ENCODE measurements around the gene SYT17. TPM values are rescaled to one million over a fixed set of nuclear protein-coding genes. Genes with fewer than 3 reads are reported as not detected.
A peak's percentile ranks its signal among the peaks of the same experiment; 100 is the strongest.

Gene SYT17
- total RNA-seq, 2 experiments from 2014 or later: 6.2 to 10.3 TPM

DNA sequence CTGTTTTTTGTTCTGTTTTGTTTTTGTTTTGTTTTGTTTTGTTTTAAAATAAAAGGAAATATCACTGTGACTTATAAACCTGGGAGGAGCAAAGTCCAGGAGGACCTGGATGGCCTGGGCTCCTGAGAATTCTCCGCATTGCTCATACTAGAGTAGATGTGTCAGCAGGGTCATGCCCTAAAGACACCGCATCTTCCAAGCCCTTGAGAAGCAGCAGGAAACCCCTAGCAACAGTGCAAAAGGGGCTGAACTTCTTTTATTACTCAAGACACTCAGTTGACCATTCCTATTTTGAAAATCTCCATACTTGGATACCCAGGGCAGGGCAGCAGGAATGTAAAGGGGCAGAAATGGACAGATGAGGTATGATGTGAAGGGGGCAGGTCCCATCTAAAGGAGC lies 51.8 kb downstream of the SYT17 start:
- peaks cover 8% of the 10 kb centered on the region; the same call in 1 of the 2 replicates for H3K9me3 ChIP-seq (ENCODE audit: low read length)
- no TSS peak for BruUV-seq (replicated peaks)
- ChIA-PET CTCF (ENCODE audit: unreplicated experiment) (no interaction called here), POLR2A (no interaction called here)
- H2AFZ ChIP-seq (ENCODE audit: low read length): no peak overlapping the region
- no peak overlapping the region for H3K4me3 ChIP-seq (ENCODE audit: low read depth, low read length, poor library complexity, severe bottlenecking)
- intact Hi-C loops (cut with micrococcal nuclease; ENCODE audit: unreplicated experiment): no loop called here
- H3K27ac ChIP-seq (ENCODE audit: low read depth, low read length, poor library complexity, severe bottlenecking): no peak overlapping the region
- no peak for DNase-seq (ENCODE audit: low spot score)
- H3K79me2 ChIP-seq (ENCODE audit: insufficient read depth, low read depth, low read length): no peaks in the 10 kb centered on the region
- no peak overlapping the region for H3K4me2 ChIP-seq (ENCODE audit: low read length)
- H3K9me2 ChIP-seq (ENCODE audit: insufficient read depth, low read length): no peaks in the 10 kb centered on the region
- H3K4me1 ChIP-seq (ENCODE audit: insufficient read depth, low read length, poor library complexity, severe bottlenecking): peaks cover 7% of the 10 kb centered on the region
- H4K20me1 ChIP-seq (ENCODE audit: insufficient read depth, low read length): no peaks in the 10 kb centered on the region
- TF ChIP-seq, protein P1, sequence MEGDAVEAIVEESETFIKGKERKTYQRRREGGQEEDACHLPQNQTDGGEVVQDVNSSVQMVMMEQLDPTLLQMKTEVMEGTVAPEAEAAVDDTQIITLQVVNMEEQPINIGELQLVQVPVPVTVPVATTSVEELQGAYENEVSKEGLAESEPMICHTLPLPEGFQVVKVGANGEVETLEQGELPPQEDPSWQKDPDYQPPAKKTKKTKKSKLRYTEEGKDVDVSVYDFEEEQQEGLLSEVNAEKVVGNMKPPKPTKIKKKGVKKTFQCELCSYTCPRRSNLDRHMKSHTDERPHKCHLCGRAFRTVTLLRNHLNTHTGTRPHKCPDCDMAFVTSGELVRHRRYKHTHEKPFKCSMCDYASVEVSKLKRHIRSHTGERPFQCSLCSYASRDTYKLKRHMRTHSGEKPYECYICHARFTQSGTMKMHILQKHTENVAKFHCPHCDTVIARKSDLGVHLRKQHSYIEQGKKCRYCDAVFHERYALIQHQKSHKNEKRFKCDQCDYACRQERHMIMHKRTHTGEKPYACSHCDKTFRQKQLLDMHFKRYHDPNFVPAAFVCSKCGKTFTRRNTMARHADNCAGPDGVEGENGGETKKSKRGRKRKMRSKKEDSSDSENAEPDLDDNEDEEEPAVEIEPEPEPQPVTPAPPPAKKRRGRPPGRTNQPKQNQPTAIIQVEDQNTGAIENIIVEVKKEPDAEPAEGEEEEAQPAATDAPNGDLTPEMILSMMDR (conservative IDR thresholded peaks at IDR 0.05; ENCODE audit: low read length): no peak
- TF ChIP-seq EZH2phosphoT487 (IDR thresholded peaks at IDR 0.05; ENCODE audit: borderline replicate concordance, low read depth, low read length): no peak
- H3K36me3 ChIP-seq (ENCODE audit: insufficient read depth, low read length): peaks cover 24% of the 10 kb centered on the region

DNA sequence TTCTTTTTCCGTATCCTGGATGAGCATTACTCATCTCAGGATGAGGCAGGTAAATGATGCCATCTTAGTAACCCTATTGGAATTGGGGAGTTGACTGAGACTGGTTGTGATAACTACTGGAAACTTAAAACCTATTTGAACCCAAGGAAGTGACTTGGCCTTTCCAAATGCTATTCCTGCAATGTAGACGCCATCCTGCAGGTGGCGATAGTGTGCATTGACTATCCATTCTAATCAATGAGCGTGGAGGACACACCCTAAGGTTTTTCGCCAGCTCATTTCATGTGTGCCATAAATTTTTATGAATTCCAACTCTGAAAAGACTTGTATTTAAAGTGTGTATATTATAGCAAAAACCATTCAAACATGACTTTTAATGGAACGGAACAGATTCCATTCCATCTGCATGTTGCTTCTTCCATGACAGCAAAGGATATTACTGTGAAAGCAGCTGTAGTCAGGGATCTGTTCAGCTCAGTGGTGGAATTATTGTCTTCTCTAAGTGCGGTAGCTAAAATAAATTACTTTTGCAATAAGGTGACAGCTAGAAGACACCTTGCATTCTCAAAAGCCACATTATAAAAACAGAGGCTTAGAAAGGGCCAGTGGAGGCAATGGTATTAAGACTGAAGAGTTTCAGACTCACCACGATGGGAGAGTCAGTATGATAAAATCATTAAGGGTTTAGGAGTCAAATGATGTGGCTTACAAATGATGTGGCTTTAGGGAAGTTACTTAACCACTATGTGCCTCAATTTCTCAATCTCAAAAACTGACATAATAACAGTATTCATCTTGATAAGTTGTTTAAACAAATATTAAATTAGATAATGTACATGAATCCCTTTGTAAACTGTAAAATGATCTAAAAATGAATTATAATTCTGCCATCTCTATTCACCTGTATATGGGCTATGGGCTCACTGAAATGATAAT lies 55.5 kb downstream of the SYT17 start:
- peaks cover 12% of the 10 kb centered on the region; the same call in 1 of the 2 replicates for H3K9me3 ChIP-seq (ENCODE audit: low read length)
- no peak overlapping the region for H3K4me3 ChIP-seq (ENCODE audit: low read depth, low read length, poor library complexity, severe bottlenecking)
- H3K27ac ChIP-seq (ENCODE audit: low read depth, low read length, poor library complexity, severe bottlenecking): no peak overlapping the region
- H2AFZ ChIP-seq (ENCODE audit: low read length): no peak overlapping the region
- H3K4me2 ChIP-seq (ENCODE audit: low read length): no peak overlapping the region
- ChIA-PET POLR2A (no interaction called here), CTCF (ENCODE audit: unreplicated experiment) (no interaction called here)
- H3K9me2 ChIP-seq (ENCODE audit: insufficient read depth, low read length): no peaks in the 10 kb centered on the region
- intact Hi-C loops (cut with micrococcal nuclease; ENCODE audit: unreplicated experiment): no loop called here
- H3K36me3 ChIP-seq (ENCODE audit: insufficient read depth, low read length): peaks cover 40% of the 10 kb centered on the region
- H3K79me2 ChIP-seq (ENCODE audit: insufficient read depth, low read depth, low read length): no peaks in the 10 kb centered on the region
- BruUV-seq (replicated peaks): no TSS peak
- TF ChIP-seq EZH2phosphoT487 (IDR thresholded peaks at IDR 0.05; ENCODE audit: borderline replicate concordance, low read depth, low read length): no peak
- TF ChIP-seq, protein P1 (conservative IDR thresholded peaks at IDR 0.05; ENCODE audit: low read length): peak; percentile 94
- H3K4me1 ChIP-seq (ENCODE audit: insufficient read depth, low read length, poor library complexity, severe bottlenecking): peaks cover under 1% of the 10 kb centered on the region
- no peaks in the 10 kb centered on the region for H4K20me1 ChIP-seq (ENCODE audit: insufficient read depth, low read length)
- DNase-seq (ENCODE audit: low spot score): peak; percentile 41

DNA sequence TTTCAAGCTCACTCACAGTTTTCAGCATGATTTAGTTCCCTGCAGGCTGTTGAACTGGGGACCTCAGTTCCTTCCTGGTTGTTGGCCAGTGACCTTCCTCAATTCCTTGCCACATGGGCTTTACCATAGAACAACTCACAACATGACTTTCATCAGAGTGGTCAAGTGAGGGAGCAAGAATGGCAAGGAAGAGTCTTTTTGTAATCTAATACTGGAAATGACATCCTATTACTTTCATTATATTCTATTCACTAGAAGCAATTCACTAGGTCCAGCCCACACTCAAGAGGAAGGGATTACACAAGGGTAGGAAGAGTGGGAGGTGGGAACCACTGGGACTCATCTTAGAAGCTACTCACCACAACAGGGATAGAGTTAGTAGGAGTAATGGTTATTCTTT lies 57.6 kb downstream of the SYT17 start:
- no peaks in the 10 kb centered on the region for H4K20me1 ChIP-seq (ENCODE audit: insufficient read depth, low read length)
- TF ChIP-seq EZH2phosphoT487 (IDR thresholded peaks at IDR 0.05; ENCODE audit: borderline replicate concordance, low read depth, low read length): no peak
- TF ChIP-seq, protein P1 (conservative IDR thresholded peaks at IDR 0.05; ENCODE audit: low read length): no peak
- peaks cover 3% of the 10 kb centered on the region for H3K4me1 ChIP-seq (ENCODE audit: insufficient read depth, low read length, poor library complexity, severe bottlenecking)
- no peak overlapping the region for H3K27ac ChIP-seq (ENCODE audit: low read depth, low read length, poor library complexity, severe bottlenecking)
- no peak overlapping the region for H3K4me3 ChIP-seq (ENCODE audit: low read depth, low read length, poor library complexity, severe bottlenecking)
- no peak overlapping the region for H3K4me2 ChIP-seq (ENCODE audit: low read length)
- POLR2A ChIA-PET: no interaction called here
- H3K9me2 ChIP-seq (ENCODE audit: insufficient read depth, low read length): no peaks in the 10 kb centered on the region
- peaks cover 40% of the 10 kb centered on the region for H3K36me3 ChIP-seq (ENCODE audit: insufficient read depth, low read length)
- intact Hi-C loops (cut with micrococcal nuclease; ENCODE audit: unreplicated experiment): no loop called here
- CTCF ChIA-PET (ENCODE audit: unreplicated experiment): no interaction called here
- H3K79me2 ChIP-seq (ENCODE audit: insufficient read depth, low read depth, low read length): no peaks in the 10 kb centered on the region
- no peak overlapping the region for H2AFZ ChIP-seq (ENCODE audit: low read length)
- no peak for DNase-seq (ENCODE audit: low spot score)
- no TSS peak for BruUV-seq (replicated peaks)
- peaks cover 12% of the 10 kb centered on the region; the same call in 1 of the 2 replicates for H3K9me3 ChIP-seq (ENCODE audit: low read length)
